ENCODE data around the gene GMPR2. TPM values are rescaled to one million over a fixed set of nuclear protein-coding genes. Genes with fewer than 3 reads are reported as not detected.

The GMPR2 gene
- total RNA-seq, 1 experiment from 2014 or later = 56.9 TPM

Other genes with a start within 250 kb of the GMPR2 start
- 16.5 and 26.7 TPM in 2 replicates for gene DHRS4L2, start 244.0 kb upstream of the GMPR2 start, total RNA-seq (2014; rRNA removed)
- not detected in 2 replicates for gene CARMIL3, start 180.9 kb upstream of the GMPR2 start, total RNA-seq (2014; rRNA removed)
- gene CPNE6, start 161.4 kb upstream of the GMPR2 start, total RNA-seq (2014; rRNA removed) = not detected in 2 replicates
- gene PCK2, start 138.6 kb upstream of the GMPR2 start, total RNA-seq (2014; rRNA removed) = 10.0 and 11.6 TPM in 2 replicates
- gene DCAF11, start 118.2 kb upstream of the GMPR2 start, total RNA-seq (2014; rRNA removed) = 68.2 and 85.8 TPM in 2 replicates
- 1.5 and 1.7 TPM in 2 replicates for gene NRL, start 118.0 kb upstream of the GMPR2 start, total RNA-seq (2014; rRNA removed)
- 0.55 TPM in 1 of 2 replicates, not detected in the other for gene FITM1, start 102.3 kb upstream of the GMPR2 start, total RNA-seq (2014; rRNA removed)
- 140 and 163 TPM in 2 replicates for gene PSME1, start 96.7 kb upstream of the GMPR2 start, total RNA-seq (2014; rRNA removed)
- 30.1 and 36.7 TPM in 2 replicates for gene EMC9, start 91.3 kb upstream of the GMPR2 start, total RNA-seq (2014; rRNA removed)
- 211 and 297 TPM in 2 replicates for gene PSME2, start 86.3 kb upstream of the GMPR2 start, total RNA-seq (2014; rRNA removed)
- 69.6 and 79.4 TPM in 2 replicates for gene RNF31, start 85.4 kb upstream of the GMPR2 start, total RNA-seq (2014; rRNA removed)
- gene IRF9, start 71.7 kb upstream of the GMPR2 start, total RNA-seq (2014; rRNA removed) = 10.5 and 20.6 TPM in 2 replicates
- 1.9 and 5.7 TPM in 2 replicates for gene REC8, start 60.8 kb upstream of the GMPR2 start, total RNA-seq (2014; rRNA removed)
- 193 and 211 TPM in 2 replicates for gene IPO4, start 44.1 kb upstream of the GMPR2 start, total RNA-seq (2014; rRNA removed)
- gene TM9SF1, start 37.5 kb upstream of the GMPR2 start, total RNA-seq (2014; rRNA removed) = 52.1 and 58.3 TPM in 2 replicates
- 0.11 TPM in 1 of 2 replicates, not detected in the other for gene TSSK4, start 27.2 kb upstream of the GMPR2 start, total RNA-seq (2014; rRNA removed)
- gene CHMP4A, start 19.4 kb upstream of the GMPR2 start, total RNA-seq (2014; rRNA removed) = 58.3 and 67.9 TPM in 2 replicates
- 16.2 and 23.5 TPM in 2 replicates for gene MDP1, start 16.9 kb upstream of the GMPR2 start, total RNA-seq (2014; rRNA removed)
- gene NEDD8, start 562 bp upstream of the GMPR2 start, total RNA-seq (2014; rRNA removed) = 330 and 337 TPM in 2 replicates
- 31.7 and 39.8 TPM in 2 replicates for gene TINF2, start 9.7 kb downstream of the GMPR2 start, total RNA-seq (2014; rRNA removed)
- 2.6 and 3.2 TPM in 2 replicates for gene TGM1, start 30.2 kb downstream of the GMPR2 start, total RNA-seq (2014; rRNA removed)
- 39.2 and 51.5 TPM in 2 replicates for gene RABGGTA, start 38.7 kb downstream of the GMPR2 start, total RNA-seq (2014; rRNA removed)
- 15.8 and 15.9 TPM in 2 replicates for gene DHRS1, start 66.9 kb downstream of the GMPR2 start, total RNA-seq (2014; rRNA removed)
- 30.4 and 35.5 TPM in 2 replicates for gene NOP9, start 66.9 kb downstream of the GMPR2 start, total RNA-seq (2014; rRNA removed)
- gene CIDEB, start 75.0 kb downstream of the GMPR2 start, total RNA-seq (2014; rRNA removed) = not detected in 2 replicates
- gene LTB4R2, start 77.2 kb downstream of the GMPR2 start, total RNA-seq (2014; rRNA removed) = 9.3 and 19.3 TPM in 2 replicates
- 11.6 and 13.1 TPM in 2 replicates for gene LTB4R, start 78.6 kb downstream of the GMPR2 start, total RNA-seq (2014; rRNA removed)
- 0.04 TPM in 1 of 2 replicates, not detected in the other for gene ADCY4, start 102.1 kb downstream of the GMPR2 start, total RNA-seq (2014; rRNA removed)
- not detected in 2 replicates for gene RIPK3, start 107.1 kb downstream of the GMPR2 start, total RNA-seq (2014; rRNA removed)
- 11.5 and 15.1 TPM in 2 replicates for gene NFATC4, start 135.3 kb downstream of the GMPR2 start, total RNA-seq (2014; rRNA removed)
- gene NYNRIN, start 166.1 kb downstream of the GMPR2 start, total RNA-seq (2014; rRNA removed) = 2.7 and 3.1 TPM in 2 replicates
- gene CBLN3, start 196.7 kb downstream of the GMPR2 start, total RNA-seq (2014; rRNA removed) = 2.9 and 3.4 TPM in 2 replicates
- gene KHNYN, start 197.0 kb downstream of the GMPR2 start, total RNA-seq (2014; rRNA removed) = 50.9 and 51.6 TPM in 2 replicates
- 24.7 and 29.8 TPM in 2 replicates for gene SDR39U1, start 209.8 kb downstream of the GMPR2 start, total RNA-seq (2014; rRNA removed)